Endodermal cell (in vitro differentiated cells): ENCODE measurements around the gene PALLD. TPM values are rescaled to one million over a fixed set of nuclear protein-coding genes. Genes with fewer than 3 reads are reported as not detected.

Source experiments
- DNase-seq: peaks from one replicate; pipeline ENCODE4 v3.0.0-alpha.2; 2017
- H3K27ac ChIP-seq: 2 replicates; pipeline ENCODE4 v1.5.1; 2013; ENCODE audit warnings: mild to moderate bottlenecking, low read depth, low read length, moderate library complexity
- H3K27me3 ChIP-seq: 2 replicates; pipeline ENCODE4 v1.6.1; 2013; ENCODE audit warnings: mild to moderate bottlenecking, low read length, moderate library complexity; ENCODE audit not compliant: insufficient read depth, control insufficient read depth, poor library complexity, severe bottlenecking
- H3K36me3 ChIP-seq: 2 replicates; pipeline ENCODE4 v1.7.0; 2013; ENCODE audit warnings: mild to moderate bottlenecking, low read length, moderate library complexity; ENCODE audit not compliant: control insufficient read depth, insufficient read depth
- H3K4me1 ChIP-seq: one replicate; pipeline ENCODE4 v1.7.0; 2013; ENCODE audit warnings: low read length; ENCODE audit not compliant: control insufficient read depth, insufficient read depth
- H3K4me3 ChIP-seq: 2 replicates; pipeline ENCODE4 v1.5.1; 2013; ENCODE audit warnings: mild to moderate bottlenecking, low read length, moderate library complexity
- H3K9ac ChIP-seq: 2 replicates; pipeline ENCODE4 v1.6.1; 2013; ENCODE audit warnings: mild to moderate bottlenecking, low read length, moderate library complexity; ENCODE audit not compliant: poor library complexity, severe bottlenecking; ENCODE audit errors: extremely low read depth
- H3K9me3 ChIP-seq: 2 replicates; pipeline ENCODE4 v1.6.1; 2013; ENCODE audit warnings: mild to moderate bottlenecking, low read length, moderate library complexity; ENCODE audit not compliant: control insufficient read depth
- H3K27ac Mint-ChIP-seq: 2 replicates; pipeline ENCODE4 v1.8.0; 2020; ENCODE audit warnings: mixed read lengths
- H3K27me3 Mint-ChIP-seq: 2 replicates; pipeline ENCODE4 v1.8.0; 2021; ENCODE audit warnings: mild to moderate bottlenecking, mixed read lengths; ENCODE audit not compliant: insufficient read depth
- H3K36me3 Mint-ChIP-seq: 2 replicates; pipeline ENCODE4 v1.8.0; 2020; ENCODE audit warnings: low read depth, mixed read lengths
- H3K4me1 Mint-ChIP-seq: 2 replicates; pipeline ENCODE4 v1.8.0; 2020; ENCODE audit warnings: mixed read lengths
- H3K4me3 Mint-ChIP-seq: 2 replicates; pipeline ENCODE4 v1.8.0; 2020; ENCODE audit warnings: mild to moderate bottlenecking, moderate library complexity, mixed read lengths
- H3K9me3 Mint-ChIP-seq: 2 replicates; pipeline ENCODE4 v1.8.0; 2020; ENCODE audit warnings: mild to moderate bottlenecking, mixed read lengths
- WGBS, 2 experiments: methylation state at CpG; one replicate each; pipeline versions ENCODE4 v1.1.5 to v1.1.7; 2013; ENCODE audit warnings: missing lambda C conversion rate in 2 of 2, mixed read lengths in 1 of 2; ENCODE audit not compliant: insufficient coverage in 1 of 2, insufficient read length in 1 of 2; 5-methylcytosine and 5-hydroxymethylcytosine counted together
- total RNA-seq, 2 donors: library from RNA; stranded (reverse); fragmentation: NEBNext Ultra II Directional in 1 of 2; extraction: Animal tissue kit (Norgen Biotek cat#: 25700) in 1 of 2; gene quantifications; 2 replicates in 1 of 2; 3 replicates in 1 of 2; pipeline ENCODE4 v1.2.1, GENCODE V29; 2021
- TF ChIP-seq, protein P1 (sequence below): fragments of 200-600 bp; sonication (generic); conservative IDR thresholded peaks from 2 replicates; pipeline ENCODE4 v1.5.0; 2021; ENCODE audit warnings: antibody characterized with exemption, mild to moderate bottlenecking

PALLD gene
- total RNA-seq, 2 donors from 2014 or later, result 51.8 to 86.7 TPM

DNA sequence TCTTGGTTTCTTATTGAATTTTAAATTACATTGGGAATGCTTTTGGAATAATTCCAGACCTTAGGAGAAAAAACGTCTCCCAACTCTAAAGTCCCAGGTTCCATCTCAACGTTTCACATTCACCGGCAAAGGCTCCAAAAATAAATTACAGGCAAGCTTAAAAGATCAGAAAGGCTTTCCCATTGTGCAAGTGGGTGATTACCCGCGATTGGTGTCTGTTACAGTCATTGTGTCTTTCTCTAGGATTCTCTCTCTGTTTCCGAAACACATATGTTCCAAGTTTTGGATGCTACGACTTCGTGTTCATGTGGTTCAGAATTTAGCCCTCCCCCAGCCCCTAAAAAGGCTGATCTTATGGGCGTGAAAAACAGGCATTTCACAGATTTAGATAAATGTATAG is 41.8 kb downstream of the PALLD start:
- Mint-ChIP-seq H3K36me3 (no peaks in the 10 kb centered on the region), H3K27me3 (no peaks in the 10 kb centered on the region), H3K9me3 (peaks cover 6% of the 10 kb centered on the region), H3K27ac (no peak overlapping the region), H3K4me3 (no peak overlapping the region), H3K4me1 (peaks cover 10% of the 10 kb centered on the region)
- Histone ChIP-seq H3K9ac (no peak overlapping the region), H3K4me1 (peaks cover 4% of the 10 kb centered on the region), H3K9me3 (no peaks in the 10 kb centered on the region), H3K27ac (no peak overlapping the region), H3K4me3 (no peak overlapping the region), H3K27me3 (peaks cover 7% of the 10 kb centered on the region), H3K36me3 (no peaks in the 10 kb centered on the region)
- 89 to 91% methylated on average over 7 to 9 of the region's 9 CpGs for whole genome bisulfite sequencing, 2 experiments
- no peak for DNase-seq
- TF ChIP-seq, protein P1, sequence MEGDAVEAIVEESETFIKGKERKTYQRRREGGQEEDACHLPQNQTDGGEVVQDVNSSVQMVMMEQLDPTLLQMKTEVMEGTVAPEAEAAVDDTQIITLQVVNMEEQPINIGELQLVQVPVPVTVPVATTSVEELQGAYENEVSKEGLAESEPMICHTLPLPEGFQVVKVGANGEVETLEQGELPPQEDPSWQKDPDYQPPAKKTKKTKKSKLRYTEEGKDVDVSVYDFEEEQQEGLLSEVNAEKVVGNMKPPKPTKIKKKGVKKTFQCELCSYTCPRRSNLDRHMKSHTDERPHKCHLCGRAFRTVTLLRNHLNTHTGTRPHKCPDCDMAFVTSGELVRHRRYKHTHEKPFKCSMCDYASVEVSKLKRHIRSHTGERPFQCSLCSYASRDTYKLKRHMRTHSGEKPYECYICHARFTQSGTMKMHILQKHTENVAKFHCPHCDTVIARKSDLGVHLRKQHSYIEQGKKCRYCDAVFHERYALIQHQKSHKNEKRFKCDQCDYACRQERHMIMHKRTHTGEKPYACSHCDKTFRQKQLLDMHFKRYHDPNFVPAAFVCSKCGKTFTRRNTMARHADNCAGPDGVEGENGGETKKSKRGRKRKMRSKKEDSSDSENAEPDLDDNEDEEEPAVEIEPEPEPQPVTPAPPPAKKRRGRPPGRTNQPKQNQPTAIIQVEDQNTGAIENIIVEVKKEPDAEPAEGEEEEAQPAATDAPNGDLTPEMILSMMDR, result no peak

DNA sequence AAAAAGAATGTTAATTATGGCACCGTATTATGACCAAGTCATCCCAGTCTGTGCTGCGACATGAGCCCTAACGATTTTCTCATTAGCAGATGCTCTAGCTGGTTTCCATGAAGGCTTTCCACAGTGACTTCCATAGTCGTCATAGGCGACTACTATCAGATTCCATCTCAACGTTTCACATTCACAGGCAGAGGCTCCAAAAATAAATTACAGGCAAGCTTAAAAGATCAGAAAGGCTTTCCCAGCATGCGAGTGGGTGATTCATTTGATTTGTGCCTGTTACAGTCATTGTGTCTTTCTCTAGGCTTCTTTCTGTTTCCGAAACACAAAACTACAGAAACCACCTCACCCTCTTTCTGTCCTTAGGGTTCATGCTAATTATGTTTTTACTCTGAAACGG is 43.2 kb downstream of the PALLD start:
- H3K27ac ChIP-seq, result no peak overlapping the region
- Mint-ChIP-seq H3K36me3 (no peaks in the 10 kb centered on the region), H3K9me3 (peaks cover 6% of the 10 kb centered on the region), H3K27me3 (no peaks in the 10 kb centered on the region), H3K4me1 (peaks cover 10% of the 10 kb centered on the region), H3K4me3 (no peak overlapping the region), H3K27ac (peak overlapping the region; percentile 16)
- H3K4me1 ChIP-seq, result peaks cover 4% of the 10 kb centered on the region
- no peaks in the 10 kb centered on the region for H3K9me3 ChIP-seq
- H3K36me3 ChIP-seq, result no peaks in the 10 kb centered on the region
- no peaks in the 10 kb centered on the region for H3K27me3 ChIP-seq
- H3K4me3 ChIP-seq, result no peak overlapping the region
- TF ChIP-seq, protein P1, result no peak
- 71 to 87% methylated on average over 7 to 9 of the region's 9 CpGs for WGBS, 2 experiments
- no peak overlapping the region for H3K9ac ChIP-seq
- DNase-seq, result no peak

DNA sequence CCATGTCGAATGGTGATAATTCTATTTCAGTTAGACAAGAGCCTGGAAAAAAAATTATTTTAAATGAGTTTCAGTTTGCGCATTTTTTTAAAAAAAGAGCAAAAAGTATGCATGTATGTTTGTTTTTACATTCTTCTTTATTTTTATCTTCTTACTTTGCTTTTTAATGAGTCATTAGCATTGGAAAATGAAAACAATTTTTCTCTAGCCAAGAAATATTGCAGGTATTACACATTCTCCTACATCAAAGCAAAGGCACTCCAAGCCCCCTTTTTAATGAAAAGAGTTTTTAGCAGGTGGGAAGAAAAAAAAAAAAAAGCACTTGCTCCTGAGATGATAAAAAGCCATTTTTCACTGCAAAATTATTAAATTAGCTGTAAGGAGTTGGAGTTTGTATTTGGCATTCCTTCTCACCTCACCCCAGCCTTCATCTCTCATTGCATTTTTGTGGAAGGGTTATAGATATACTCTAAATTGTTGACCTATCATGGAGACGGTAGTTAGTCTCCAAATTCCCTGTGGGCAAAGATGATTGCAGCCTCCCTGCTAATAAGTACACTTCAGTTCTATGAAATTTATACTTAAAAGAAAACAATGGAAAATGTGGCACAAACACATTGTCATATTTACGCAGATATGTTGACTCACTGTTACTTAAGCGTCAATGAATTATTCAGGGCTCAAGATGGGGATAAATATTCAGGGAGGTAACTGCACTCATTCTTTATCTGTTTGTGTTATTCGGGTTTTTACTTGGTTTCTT is 43.8 kb downstream of the PALLD start:
- TF ChIP-seq, protein P1, result no peak
- Mint-ChIP-seq H3K36me3 (no peaks in the 10 kb centered on the region), H3K4me1 (peaks cover 10% of the 10 kb centered on the region), H3K27ac (no peak overlapping the region), H3K4me3 (no peak overlapping the region), H3K27me3 (no peaks in the 10 kb centered on the region), H3K9me3 (peaks cover 6% of the 10 kb centered on the region)
- no peak for DNase-seq
- Histone ChIP-seq H3K4me3 (no peak overlapping the region), H3K9ac (no peak overlapping the region), H3K36me3 (no peaks in the 10 kb centered on the region), H3K27me3 (no peaks in the 10 kb centered on the region), H3K27ac (no peak overlapping the region), H3K4me1 (peaks cover 4% of the 10 kb centered on the region), H3K9me3 (no peaks in the 10 kb centered on the region)
- 93 to 100% methylated on average over 3 to 6 of the region's 6 CpGs for WGBS, 2 experiments
